ENCODE measurements around the gene ACOXL.

DNA sequence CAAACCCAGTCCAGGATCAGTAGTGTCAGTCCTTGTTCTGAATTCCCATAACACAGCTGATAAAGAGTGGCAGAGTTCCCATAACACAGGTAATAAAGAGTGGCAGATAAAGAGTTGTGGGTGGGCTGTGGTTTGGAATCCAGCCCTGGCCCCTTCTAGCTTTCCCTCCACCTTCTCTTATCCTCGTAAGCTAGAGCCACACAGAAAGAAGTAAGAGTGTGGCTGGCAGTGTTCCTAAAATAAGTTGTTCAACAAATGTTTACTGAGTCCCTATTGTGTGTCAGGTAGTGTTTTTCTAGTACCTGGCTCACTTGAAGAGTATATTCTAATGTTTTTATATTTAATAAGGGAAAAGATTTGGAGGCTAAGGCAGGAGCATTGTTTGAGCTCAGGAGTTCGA lies 323.4 kb downstream of the ACOXL start:
- TF ChIP-seq POLR2A (IDR thresholded peaks at IDR 0.05), result no peak
- TF ChIP-seq, protein P1, sequence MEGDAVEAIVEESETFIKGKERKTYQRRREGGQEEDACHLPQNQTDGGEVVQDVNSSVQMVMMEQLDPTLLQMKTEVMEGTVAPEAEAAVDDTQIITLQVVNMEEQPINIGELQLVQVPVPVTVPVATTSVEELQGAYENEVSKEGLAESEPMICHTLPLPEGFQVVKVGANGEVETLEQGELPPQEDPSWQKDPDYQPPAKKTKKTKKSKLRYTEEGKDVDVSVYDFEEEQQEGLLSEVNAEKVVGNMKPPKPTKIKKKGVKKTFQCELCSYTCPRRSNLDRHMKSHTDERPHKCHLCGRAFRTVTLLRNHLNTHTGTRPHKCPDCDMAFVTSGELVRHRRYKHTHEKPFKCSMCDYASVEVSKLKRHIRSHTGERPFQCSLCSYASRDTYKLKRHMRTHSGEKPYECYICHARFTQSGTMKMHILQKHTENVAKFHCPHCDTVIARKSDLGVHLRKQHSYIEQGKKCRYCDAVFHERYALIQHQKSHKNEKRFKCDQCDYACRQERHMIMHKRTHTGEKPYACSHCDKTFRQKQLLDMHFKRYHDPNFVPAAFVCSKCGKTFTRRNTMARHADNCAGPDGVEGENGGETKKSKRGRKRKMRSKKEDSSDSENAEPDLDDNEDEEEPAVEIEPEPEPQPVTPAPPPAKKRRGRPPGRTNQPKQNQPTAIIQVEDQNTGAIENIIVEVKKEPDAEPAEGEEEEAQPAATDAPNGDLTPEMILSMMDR (IDR thresholded peaks at IDR 0.05), result no peak
